Omental fat pad (tissue), 4 donors: ENCODE data around the gene MYO18A. TPM values are rescaled to one million over a fixed set of nuclear protein-coding genes. Genes with fewer than 3 reads are reported as not detected.
A peak's percentile ranks its signal among the peaks of the same experiment; 100 is the strongest.

Experiments
- ATAC-seq: fragments of 150-250 bp; one replicate; pipeline ENCODE4 v1.9.1; 2016; ENCODE audit warnings: mild to moderate bottlenecking, moderate library complexity; ENCODE audit not compliant: low FRiP score
- DNase-seq: peaks from one replicate; pipeline ENCODE4 v3.0.0-alpha.2; 2019; ENCODE audit warnings: low spot score
- CTCF ChIP-seq, 3 donors: fragments of 450-650 bp; IDR thresholded peaks; one replicate each; pipeline ENCODE4 v1.5.1; 2016 to 2017; ENCODE audit warnings: antibody characterized with exemption in 3 of 3, mild to moderate bottlenecking in 3 of 3, moderate library complexity in 2 of 3
- total RNA-seq, 4 donors: library from RNA; depleted of rRNA; stranded (reverse); fragments of >200 nt; gene quantifications; one replicate each; pipeline ENCODE4 v1.1.0, GENCODE V29; 2016

MYO18A gene
- total RNA-seq, 4 donors from 2014 or later = 33.1 to 99.0 (median 50.6) TPM

GRCh38 chr17:29046473-29046839, 133.7 kb downstream of the MYO18A start:
- no peak for TF ChIP-seq CTCF (IDR thresholded peaks at IDR 0.05)
- peak; percentile 63 for ATAC-seq
- no peak for DNase-seq

- DNase-seq (no peak), ATAC-seq (peak; percentile 54)
- TF ChIP-seq CTCF (IDR thresholded peaks at IDR 0.05) = no peak
Observed at GRCh38 chr17:29045734-29046472, 134.3 kb downstream of the MYO18A start.

GRCh38 chr17:29045026-29045425, 135.2 kb downstream of the MYO18A start:
- no peak for ATAC-seq
- TF ChIP-seq CTCF (IDR thresholded peaks at IDR 0.05) = no peak
- DNase-seq = no peak

GRCh38 chr17:29043539-29044145, 136.6 kb downstream of the MYO18A start:
- ATAC-seq = no peak
- no peak for DNase-seq

GRCh38 chr17:29042679-29043538, 137.3 kb downstream of the MYO18A start, which contains the start of gene PIPOX:
Gene PIPOX (plus strand): TSS chr17:29043141. CDS start chr17:29043226, 85 bp downstream.
- no peak for ATAC-seq
- no peak for TF ChIP-seq CTCF (IDR thresholded peaks at IDR 0.05)
- DNase-seq = no peak

More at GRCh38 chr17:29043539-29044145, 136.6 kb downstream of the MYO18A start:
- no peak for TF ChIP-seq CTCF (IDR thresholded peaks at IDR 0.05)

- no peak for ATAC-seq
- TF ChIP-seq CTCF (IDR thresholded peaks at IDR 0.05) = no peak
- no peak for DNase-seq
Observed at GRCh38 chr17:29042026-29042678, 138.0 kb downstream of the MYO18A start.
